MM.1S (cell line): ENCODE measurements around the gene KLHL25.

ENCODE experiments used
- DNase-seq: peaks from one replicate; pipeline ENCODE4 v3.0.0-alpha.2; 2015
- H2AFZ ChIP-seq: fragments of 300-600 bp; sonication (generic); 2 replicates; pipeline ENCODE4 v1.6.0; 2016; ENCODE audit warnings: antibody characterized with exemption, low read length
- H3F3A ChIP-seq: fragments of 300-600 bp; sonication (generic); 2 replicates; pipeline ENCODE4 v1.6.1; 2016; ENCODE audit warnings: mild to moderate bottlenecking, antibody characterized with exemption, low read length, moderate library complexity, mixed read lengths; ENCODE audit not compliant: insufficient read depth
- H3K27ac ChIP-seq: fragments of 300-600 bp; sonication (generic); 2 replicates; pipeline ENCODE4 v1.5.1; 2016; ENCODE audit warnings: mild to moderate bottlenecking, low read length
- H3K27me3 ChIP-seq: fragments of 300-600 bp; sonication (generic); replicated peaks from 2 replicates; pipeline ENCODE4 v1.6.0; 2016; ENCODE audit warnings: low read length; ENCODE audit not compliant: insufficient read depth
- H3K36me3 ChIP-seq: fragments of 300-600 bp; sonication (generic); replicated peaks from 2 replicates; pipeline ENCODE4 v1.6.1; 2016; ENCODE audit warnings: mild to moderate bottlenecking, low read length, mixed read lengths; ENCODE audit not compliant: insufficient read depth
- H3K4me1 ChIP-seq: fragments of 300-600 bp; sonication (generic); 2 replicates; pipeline ENCODE4 v1.6.1; 2016; ENCODE audit warnings: low read length, mixed read lengths
- H3K4me2 ChIP-seq: fragments of 300-600 bp; sonication (generic); 2 replicates; pipeline ENCODE4 v1.6.0; 2016; ENCODE audit warnings: low read depth, low read length
- H3K4me3 ChIP-seq: fragments of 300-600 bp; sonication (generic); 2 replicates; pipeline ENCODE4 v1.5.1; 2016; ENCODE audit warnings: low read length, mixed read lengths
- H3K79me2 ChIP-seq: fragments of 300-600 bp; sonication (generic); 2 replicates; pipeline ENCODE4 v1.6.1; 2016; ENCODE audit warnings: mixed run types, low read length, mixed read lengths
- H3K9ac ChIP-seq: fragments of 300-600 bp; sonication (generic); 2 replicates; pipeline ENCODE4 v1.6.1; 2016; ENCODE audit warnings: low read length, mixed read lengths
- H3K9me2 ChIP-seq: fragments of 300-600 bp; sonication (generic); replicated peaks from 2 replicates; pipeline ENCODE4 v1.6.1; 2016; ENCODE audit warnings: mild to moderate bottlenecking, low read length, mixed read lengths; ENCODE audit not compliant: insufficient read depth
- H3K9me3 ChIP-seq: fragments of 300-600 bp; sonication (generic); replicated peaks from 2 replicates; pipeline ENCODE4 v1.6.1; 2016; ENCODE audit warnings: mild to moderate bottlenecking, low read length, mixed read lengths; ENCODE audit not compliant: insufficient read depth
- H4K20me1 ChIP-seq: fragments of 300-600 bp; sonication (generic); 2 replicates; pipeline ENCODE4 v1.6.1; 2016; ENCODE audit warnings: mild to moderate bottlenecking, low read length, moderate library complexity, mixed read lengths; ENCODE audit not compliant: insufficient read depth
- CTCF ChIP-seq: fragments of 300-600 bp; sonication (generic); IDR thresholded peaks from 2 replicates; pipeline ENCODE4 v1.5.1; 2016; ENCODE audit warnings: antibody characterized with exemption, low read length, mixed read lengths
- EZH2 ChIP-seq: fragments of 300-600 bp; sonication (generic); optimal IDR thresholded peaks from 2 replicates; pipeline ENCODE3; 2017; ENCODE audit warnings: low read depth, mild to moderate bottlenecking, antibody characterized with exemption, low read length, mixed read lengths
- EZH2phosphoT487 ChIP-seq: fragments of 300-600 bp; sonication (generic); IDR thresholded peaks from 2 replicates; pipeline ENCODE4 v1.6.1; 2018; ENCODE audit warnings: antibody characterized with exemption, low read length

The KLHL25 gene

DNA sequence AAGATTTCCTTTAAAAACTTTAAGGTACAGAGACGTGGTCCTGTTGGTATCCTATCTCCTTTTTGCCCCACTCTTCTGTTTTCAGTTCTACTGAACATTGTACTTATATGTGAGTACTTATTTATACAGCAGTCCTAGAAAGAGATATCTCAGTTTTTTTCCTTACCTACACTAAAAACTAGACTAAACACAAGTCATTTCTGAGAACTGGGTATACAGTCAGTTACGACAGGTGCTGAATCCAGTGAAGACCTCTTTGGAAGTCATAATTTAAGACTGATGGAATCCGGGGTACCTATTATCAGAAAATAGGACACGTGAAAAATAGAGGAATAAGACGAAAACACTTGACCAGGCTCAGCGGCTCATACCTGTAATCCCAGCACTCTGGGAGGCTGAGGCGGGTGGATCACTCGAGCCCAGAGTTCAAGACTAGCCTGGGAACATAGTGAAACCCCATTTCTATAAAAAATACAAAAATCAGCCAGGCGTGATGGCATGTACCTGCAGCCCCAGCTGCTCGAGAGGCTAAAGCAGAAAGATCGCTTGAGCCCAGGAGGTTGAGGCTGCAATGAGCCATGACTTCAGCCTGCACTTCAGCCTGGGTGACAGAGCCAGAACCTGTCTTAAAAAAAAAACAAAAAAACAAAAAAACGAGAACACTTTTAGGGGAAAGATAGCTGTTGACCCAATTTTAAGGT lies 76.3 kb downstream of the KLHL25 start:
- H3K79me2 ChIP-seq: no peaks in the 10 kb centered on the region
- H2AFZ ChIP-seq: no peak overlapping the region
- no peaks in the 10 kb centered on the region for H3K4me1 ChIP-seq
- peaks cover 23% of the 10 kb centered on the region; the same call in 1 of the 2 replicates for H3K36me3 ChIP-seq
- no peaks in the 10 kb centered on the region for H3K9me3 ChIP-seq
- no peaks in the 10 kb centered on the region for H3F3A ChIP-seq
- DNase-seq: no peak
- H3K9me2 ChIP-seq: no peaks in the 10 kb centered on the region
- no peaks in the 10 kb centered on the region for H4K20me1 ChIP-seq
- no peak for TF ChIP-seq CTCF
- no peak for TF ChIP-seq EZH2phosphoT487
- no peak for TF ChIP-seq EZH2
- no peak overlapping the region for H3K4me2 ChIP-seq
- H3K27me3 ChIP-seq: no peaks in the 10 kb centered on the region
- H3K4me3 ChIP-seq: no peak overlapping the region
- H3K9ac ChIP-seq: no peak overlapping the region
- H3K27ac ChIP-seq: no peak overlapping the region

DNA sequence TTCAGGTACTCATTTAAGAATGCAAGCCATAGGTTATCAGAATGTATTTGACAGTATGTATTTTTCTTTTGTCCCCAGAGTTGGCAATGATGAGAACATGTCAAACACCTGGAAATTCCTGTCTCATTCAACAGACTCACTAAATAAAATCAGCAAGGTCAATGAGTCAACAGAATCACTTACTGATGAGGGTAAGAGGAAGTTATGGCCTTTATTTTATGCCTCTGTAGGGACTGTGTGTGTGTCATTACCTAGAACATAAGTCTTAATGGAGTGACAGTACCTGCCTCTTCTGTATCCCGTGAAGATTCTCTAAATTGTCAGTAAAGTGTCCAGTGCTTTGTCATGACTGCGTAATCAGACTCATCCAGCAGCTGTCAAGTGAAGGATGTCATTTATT lies 77.5 kb downstream of the KLHL25 start:
- H3K27me3 ChIP-seq: no peaks in the 10 kb centered on the region
- H3K4me2 ChIP-seq: no peak overlapping the region
- H3K36me3 ChIP-seq: peaks cover 15% of the 10 kb centered on the region; the same call in 1 of the 2 replicates
- no peaks in the 10 kb centered on the region for H3F3A ChIP-seq
- H3K4me1 ChIP-seq: no peaks in the 10 kb centered on the region
- no peak overlapping the region for H3K4me3 ChIP-seq
- TF ChIP-seq EZH2: no peak
- no peak for TF ChIP-seq CTCF
- no peaks in the 10 kb centered on the region for H3K79me2 ChIP-seq
- H2AFZ ChIP-seq: no peak overlapping the region
- no peak overlapping the region for H3K27ac ChIP-seq
- H3K9me2 ChIP-seq: no peaks in the 10 kb centered on the region
- no peak overlapping the region for H3K9ac ChIP-seq
- DNase-seq: no peak
- no peaks in the 10 kb centered on the region for H4K20me1 ChIP-seq
- no peaks in the 10 kb centered on the region for H3K9me3 ChIP-seq

DNA sequence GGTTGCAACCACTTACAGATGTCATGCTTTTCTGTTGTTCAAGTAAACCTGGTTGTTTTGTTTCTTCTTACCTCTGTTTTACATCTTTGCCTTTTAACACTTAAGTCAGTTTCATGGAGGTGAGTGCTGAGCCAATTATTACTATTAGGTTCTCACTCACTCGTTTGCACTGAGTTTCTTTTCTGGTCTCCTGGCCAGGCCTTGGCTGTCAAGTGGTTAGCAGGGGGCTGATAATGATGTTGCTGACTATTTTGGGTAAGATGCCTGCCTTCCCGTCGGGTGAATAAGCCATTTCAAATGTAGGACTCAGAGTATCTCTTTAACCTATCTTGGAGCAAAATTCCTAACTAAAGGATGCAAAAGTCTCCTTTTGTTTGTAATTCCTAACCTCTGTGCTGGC lies 78.5 kb downstream of the KLHL25 start:
- no peak overlapping the region for H3K4me2 ChIP-seq
- H3K36me3 ChIP-seq: peaks cover 12% of the 10 kb centered on the region; the same call in 1 of the 2 replicates
- TF ChIP-seq EZH2 (no peak), EZH2phosphoT487 (no peak), CTCF (no peak)
- H3K79me2 ChIP-seq: no peaks in the 10 kb centered on the region
- no peak overlapping the region for H3K9ac ChIP-seq
- no peaks in the 10 kb centered on the region for H3F3A ChIP-seq
- no peaks in the 10 kb centered on the region for H3K9me3 ChIP-seq
- no peak overlapping the region for H2AFZ ChIP-seq
- H3K27ac ChIP-seq: no peak overlapping the region
- no peak for DNase-seq
- H3K27me3 ChIP-seq: no peaks in the 10 kb centered on the region
- H3K4me3 ChIP-seq: no peak overlapping the region
- H3K9me2 ChIP-seq: no peaks in the 10 kb centered on the region
- no peaks in the 10 kb centered on the region for H4K20me1 ChIP-seq
- no peaks in the 10 kb centered on the region for H3K4me1 ChIP-seq
